PC-3 (cell line): Measurements from ENCODE around the gene MAP2K4. TPM values are rescaled to one million over a fixed set of nuclear protein-coding genes. Genes with fewer than 3 reads are reported as not detected.

Source experiments
- ATAC-seq: fragments of 200-7000 bp; cut with Tn5 transposase; 2 replicates; pipeline ENCODE4 v1.9.1; 2020; ENCODE audit warnings: mild to moderate bottlenecking, moderate library complexity
- BruUV-seq: library from RNA; stranded (reverse); fragments of 400-500 nt; replicated peaks from 2 replicates; lab custom pipeline; 2021; lab: Mats Ljungman, UMichigan
- CTCF ChIA-PET: fragments of 300-600 bp; sonication (Branson Sonifier 250); formaldehyde crosslinking; loops from one replicate; lab custom pipeline; 2022; ENCODE audit warnings: antibody characterized with exemption; lab: Charles Lee
- POLR2A ChIA-PET: fragments of 300-600 bp; sonication (Branson Sonifier 250); formaldehyde crosslinking; loops from one replicate; lab custom pipeline; 2022; ENCODE audit warnings: antibody characterized with exemption; ENCODE audit not compliant: unreplicated experiment; lab: Charles Lee
- DNase-seq: peaks from one replicate; pipeline ENCODE4 v3.0.0-alpha.2; 2015
- H2AFZ ChIP-seq: fragments of 300-600 bp; sonication (generic); 2 replicates; pipeline ENCODE4 v1.6.0; 2016; ENCODE audit warnings: antibody characterized with exemption, low read length
- H3F3A ChIP-seq: fragments of 300-600 bp; sonication (generic); one replicate; pipeline ENCODE4 v1.6.0; 2017; ENCODE audit warnings: antibody characterized with exemption, low read length, control low read depth, mild to moderate bottlenecking; ENCODE audit not compliant: unreplicated experiment
- H3K27ac ChIP-seq: fragments of 300-600 bp; sonication (generic); 2 replicates; pipeline ENCODE4 v1.5.1; 2016; ENCODE audit warnings: mild to moderate bottlenecking, low read length
- H3K27me3 ChIP-seq: fragments of 300-600 bp; sonication (generic); 2 replicates; pipeline ENCODE4 v1.6.1; 2016; ENCODE audit warnings: low read length, mixed read lengths
- H3K36me3 ChIP-seq: fragments of 300-600 bp; sonication (generic); 2 replicates; pipeline ENCODE4 v1.6.1; 2016; ENCODE audit warnings: low read depth, mixed run types, low read length, mixed read lengths
- H3K4me1 ChIP-seq: fragments of 300-600 bp; sonication (generic); 2 replicates; pipeline ENCODE4 v1.5.1; 2016; ENCODE audit warnings: low read length; ENCODE audit not compliant: insufficient read depth
- H3K4me2 ChIP-seq: fragments of 300-600 bp; sonication (generic); 2 replicates; pipeline ENCODE4 v1.6.0; 2016; ENCODE audit warnings: low read length
- H3K4me3 ChIP-seq: fragments of 300-600 bp; sonication (generic); 2 replicates; pipeline ENCODE4 v1.5.1; 2016; ENCODE audit warnings: mild to moderate bottlenecking, low read length, mixed read lengths
- H3K79me2 ChIP-seq: fragments of 300-600 bp; sonication (generic); 2 replicates; pipeline ENCODE4 v1.6.1; 2017; ENCODE audit warnings: low read length, mixed read lengths
- H3K9ac ChIP-seq: fragments of 300-600 bp; sonication (generic); 2 replicates; pipeline ENCODE4 v1.6.0; 2016; ENCODE audit warnings: mild to moderate bottlenecking, low read length
- H3K9me2 ChIP-seq: fragments of 300-600 bp; sonication (generic); replicated peaks from 2 replicates; pipeline ENCODE4 v1.6.1; 2016; ENCODE audit warnings: mixed run types, low read length, mixed read lengths
- H3K9me3 ChIP-seq: fragments of 300-600 bp; sonication (generic); 2 replicates; pipeline ENCODE4 v1.6.1; 2016; ENCODE audit warnings: low read length, mixed read lengths
- H4K20me1 ChIP-seq: fragments of 300-600 bp; sonication (generic); 2 replicates; pipeline ENCODE4 v1.6.1; 2016; ENCODE audit warnings: low read length, mixed read lengths
- CTCF ChIP-seq: fragments of 300-600 bp; sonication (generic); conservative IDR thresholded peaks from 2 replicates; pipeline ENCODE4 v1.5.1; 2017; ENCODE audit warnings: antibody characterized with exemption, low read depth, mild to moderate bottlenecking, low read length
- EZH2 ChIP-seq: fragments of 300-600 bp; sonication (generic); IDR thresholded peaks from one replicate; pipeline ENCODE4 v1.6.1; 2017; ENCODE audit warnings: antibody characterized with exemption, mild to moderate bottlenecking, low read length; ENCODE audit not compliant: unreplicated experiment
- EZH2phosphoT487 ChIP-seq: fragments of 300-600 bp; sonication (generic); IDR thresholded peaks from 2 replicates; pipeline ENCODE4 v1.6.1; 2018; ENCODE audit warnings: mild to moderate bottlenecking, antibody characterized with exemption, low read length, borderline replicate concordance
- intact Hi-C: fragments of 100-400 bp; cut with micrococcal nuclease; formaldehyde crosslinking; loops from 2 replicates; pipeline ENCODE4 v1.9.0; 2023
- total RNA-seq: library from RNA; depleted of rRNA; stranded (reverse); fragments of >200 nt; gene quantifications from 2 replicates; pipeline ENCODE4 v1.2.3, GENCODE V29; 2014

The MAP2K4 gene
- total RNA-seq, 1 experiment from 2014 or later, result 35.5 TPM

- BruUV-seq, result no TSS peak
- no peaks in the 10 kb centered on the region for H3K9me2 ChIP-seq
- no peak overlapping the region for H3K4me2 ChIP-seq
- no peak for ATAC-seq
- H3K9ac ChIP-seq, result no peak overlapping the region
- ChIA-PET CTCF (no interaction called here), POLR2A (no interaction called here)
- peaks cover 22% of the 10 kb centered on the region for H3K36me3 ChIP-seq
- intact Hi-C loops, result no loop called here
- H3K79me2 ChIP-seq, result peaks cover 63% of the 10 kb centered on the region
- TF ChIP-seq EZH2 (no peak), CTCF (no peak), EZH2phosphoT487 (no peak)
- H4K20me1 ChIP-seq, result 0 out of 2 replicates have a peak, but pooled peaks cover 9% of the 10 kb centered on the region
- no peaks in the 10 kb centered on the region for H3K9me3 ChIP-seq
- no peak overlapping the region for H3K4me3 ChIP-seq
- no peaks in the 10 kb centered on the region for H3K27me3 ChIP-seq
- no peaks in the 10 kb centered on the region for H3F3A ChIP-seq
- no peaks in the 10 kb centered on the region for H3K4me1 ChIP-seq
- H2AFZ ChIP-seq, result no peak overlapping the region
- H3K27ac ChIP-seq, result no peak overlapping the region
- DNase-seq, result no peak
Measured at GRCh38 chr17:12058535-12058934, 37.9 kb downstream of the MAP2K4 start.

GRCh38 chr17:12062249-12062648 lies 41.6 kb downstream of the MAP2K4 start:
- H3F3A ChIP-seq, result no peaks in the 10 kb centered on the region
- TF ChIP-seq EZH2 (no peak), EZH2phosphoT487 (no peak), CTCF (no peak)
- intact Hi-C loops, result no loop called here
- ATAC-seq, result no peak
- H3K27ac ChIP-seq, result no peak overlapping the region
- H4K20me1 ChIP-seq, result 0 out of 2 replicates have a peak, but pooled peaks cover 3% of the 10 kb centered on the region
- H3K4me2 ChIP-seq, result no peak overlapping the region
- H3K79me2 ChIP-seq, result peaks cover 47% of the 10 kb centered on the region
- H3K27me3 ChIP-seq, result no peaks in the 10 kb centered on the region
- no peak overlapping the region for H3K4me3 ChIP-seq
- H3K9me2 ChIP-seq, result no peaks in the 10 kb centered on the region
- H3K9ac ChIP-seq, result no peak overlapping the region
- CTCF ChIA-PET, result no interaction called here
- POLR2A ChIA-PET, result no interaction called here
- BruUV-seq, result no TSS peak
- H3K36me3 ChIP-seq, result peaks cover 15% of the 10 kb centered on the region
- H3K4me1 ChIP-seq, result no peaks in the 10 kb centered on the region
- no peaks in the 10 kb centered on the region for H3K9me3 ChIP-seq
- no peak overlapping the region for H2AFZ ChIP-seq
- DNase-seq, result no peak

- H3F3A ChIP-seq, result no peaks in the 10 kb centered on the region
- H3K27ac ChIP-seq, result no peak overlapping the region
- peaks cover 44% of the 10 kb centered on the region for H3K79me2 ChIP-seq
- DNase-seq (no peak), ATAC-seq (no peak)
- POLR2A ChIA-PET, result no interaction called here
- H4K20me1 ChIP-seq, result 0 out of 2 replicates have a peak, but pooled peaks cover 3% of the 10 kb centered on the region
- no peaks in the 10 kb centered on the region for H3K9me3 ChIP-seq
- H3K27me3 ChIP-seq, result no peaks in the 10 kb centered on the region
- CTCF ChIA-PET, result no interaction called here
- no peak overlapping the region for H3K4me2 ChIP-seq
- intact Hi-C loops, result no loop called here
- no peak overlapping the region for H2AFZ ChIP-seq
- no peak overlapping the region for H3K4me3 ChIP-seq
- no peaks in the 10 kb centered on the region for H3K9me2 ChIP-seq
- no TSS peak for BruUV-seq
- H3K4me1 ChIP-seq, result no peaks in the 10 kb centered on the region
- H3K36me3 ChIP-seq, result peaks cover 15% of the 10 kb centered on the region; the same call in 1 of the 2 replicates
- TF ChIP-seq EZH2phosphoT487 (no peak), EZH2 (no peak), CTCF (no peak)
- no peak overlapping the region for H3K9ac ChIP-seq
Measured at GRCh38 chr17:12064395-12064794, 43.7 kb downstream of the MAP2K4 start.
